ENCODE data around the gene CSF2. TPM values are rescaled to one million over a fixed set of nuclear protein-coding genes. Genes with fewer than 3 reads are reported as not detected.

Gene CSF2
- total RNA-seq, 4 donors from 2014 or later: not detected

- Histone ChIP-seq H3K9me3 (no peaks in the 10 kb centered on the region), H3K27me3 (no peaks in the 10 kb centered on the region), H3K4me1 (no peaks in the 10 kb centered on the region), H3K36me3 (no peaks in the 10 kb centered on the region), H3K27ac (no peak overlapping the region), H3K4me3 (no peak overlapping the region)
- TF ChIP-seq CTCF (IDR thresholded peaks at IDR 0.05): no peak
- no peak for TF ChIP-seq EP300 (IDR thresholded peaks at IDR 0.05; ENCODE audit: low read depth)
- no peak for TF ChIP-seq POLR2AphosphoS5 (IDR thresholded peaks at IDR 0.05)
- TF ChIP-seq POLR2A (IDR thresholded peaks at IDR 0.05): no peak
- WGBS, 2 donors (ENCODE audit: low coverage in 1 of 2): 93% methylated on average over 12 of the region's 12 CpGs; no CpG with 5 or more reads in 1 of the 2 donors
- DNase-seq: no peak
- in situ Hi-C loops (cut with MboI; ENCODE audit: low pct_ligation_motif_present in 1 of 4, low pct_unique_long_range_greater_than_20kb in 1 of 4, low sequenced_read_pairs in 3 of 4) (no loop called here), intact Hi-C loops (cut with DNase I; ENCODE audit: low total_unique reads) (no loop called here)
These were observed 24.0 kb upstream of the CSF2 start for GRCh38 chr5:132049559-132049958.

- Histone ChIP-seq H3K9me3 (no peaks in the 10 kb centered on the region), H3K27ac (no peak overlapping the region), H3K27me3 (no peaks in the 10 kb centered on the region), H3K4me3 (no peak overlapping the region), H3K36me3 (no peaks in the 10 kb centered on the region), H3K4me1 (no peaks in the 10 kb centered on the region)
- WGBS, 2 donors (ENCODE audit: low coverage in 1 of 2): 80% methylated on average over 5 of the region's 5 CpGs; no CpG with 5 or more reads in 1 of the 2 donors
- in situ Hi-C loops (cut with MboI; ENCODE audit: low pct_ligation_motif_present in 1 of 4, low pct_unique_long_range_greater_than_20kb in 1 of 4, low sequenced_read_pairs in 3 of 4) (no loop called here), intact Hi-C loops (cut with DNase I; ENCODE audit: low total_unique reads) (no loop called here)
- no peak for TF ChIP-seq CTCF (IDR thresholded peaks at IDR 0.05)
- no peak for TF ChIP-seq EP300 (IDR thresholded peaks at IDR 0.05; ENCODE audit: low read depth)
- no peak for TF ChIP-seq POLR2AphosphoS5 (IDR thresholded peaks at IDR 0.05)
- TF ChIP-seq POLR2A (IDR thresholded peaks at IDR 0.05): no peak
- peak; percentile 23 for DNase-seq
These were observed 23.5 kb upstream of the CSF2 start for GRCh38 chr5:132050136-132050535.

DNA sequence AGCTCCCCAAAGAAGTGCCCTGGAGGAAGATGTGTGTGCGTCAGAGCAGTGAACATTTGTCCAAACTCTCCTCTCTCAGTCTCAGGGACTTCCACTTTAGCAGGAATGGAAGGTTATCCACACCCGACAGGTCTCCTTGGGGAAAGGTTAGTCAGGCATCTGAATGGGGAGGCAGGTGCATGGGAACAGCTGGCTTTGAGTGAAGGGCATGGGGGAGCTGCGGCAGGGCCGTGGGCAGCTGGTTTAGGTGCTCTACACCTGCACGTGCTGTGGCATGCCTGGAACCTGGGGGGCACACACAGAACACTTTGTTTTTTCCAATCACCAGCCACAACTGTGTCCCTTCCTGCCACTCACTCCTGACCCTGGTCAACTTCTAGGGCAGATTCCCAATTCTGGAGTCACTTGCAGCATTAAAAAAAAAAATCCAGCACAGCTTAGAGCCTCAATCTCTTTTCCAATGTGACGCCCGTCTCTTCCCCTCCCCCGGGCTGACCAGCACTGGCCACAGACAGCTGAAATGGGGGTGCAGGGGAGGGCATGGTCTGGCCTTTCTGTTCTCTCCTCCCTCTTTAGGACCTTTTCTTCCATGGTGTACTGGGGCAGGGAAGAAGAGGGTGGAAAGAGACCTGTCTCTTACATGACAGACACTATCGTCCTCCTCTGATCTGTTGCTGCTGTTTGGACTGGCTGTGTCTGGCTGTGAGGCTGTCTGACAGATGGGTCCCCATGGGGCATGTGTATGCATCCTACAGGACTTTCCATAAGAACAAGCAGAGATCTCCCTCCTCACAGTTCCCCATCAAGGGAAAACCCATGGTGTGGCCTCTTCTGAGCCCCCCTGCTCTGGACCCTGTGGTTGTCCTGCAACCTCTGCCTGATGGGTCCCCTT lies 22.7 kb upstream of the CSF2 start:
- no peaks in the 10 kb centered on the region for H3K4me1 ChIP-seq
- 57 to 79% methylated on average over 1 to 9 of the region's 9 CpGs for WGBS, 2 donors (ENCODE audit: low coverage in 1 of 2)
- H3K36me3 ChIP-seq: no peaks in the 10 kb centered on the region
- H3K4me3 ChIP-seq: no peak overlapping the region
- no peaks in the 10 kb centered on the region for H3K27me3 ChIP-seq
- no peaks in the 10 kb centered on the region for H3K9me3 ChIP-seq
- intact Hi-C loops (cut with DNase I; ENCODE audit: low total_unique reads): no loop called here
- TF ChIP-seq POLR2AphosphoS5 (IDR thresholded peaks at IDR 0.05) (no peak), EP300 (IDR thresholded peaks at IDR 0.05; ENCODE audit: low read depth) (no peak), CTCF (IDR thresholded peaks at IDR 0.05) (no peak), POLR2A (IDR thresholded peaks at IDR 0.05) (no peak)
- DNase-seq: no peak
- no peak overlapping the region for H3K27ac ChIP-seq
- in situ Hi-C loops (cut with MboI; ENCODE audit: low pct_ligation_motif_present in 1 of 4, low pct_unique_long_range_greater_than_20kb in 1 of 4, low sequenced_read_pairs in 3 of 4): no loop called here

- WGBS, 2 donors (ENCODE audit: low coverage in 1 of 2): 76 to 86% methylated on average over 7 to 10 of the region's 10 CpGs
- Histone ChIP-seq H3K4me1 (no peaks in the 10 kb centered on the region), H3K27ac (no peak overlapping the region), H3K9me3 (no peaks in the 10 kb centered on the region), H3K27me3 (no peaks in the 10 kb centered on the region), H3K36me3 (no peaks in the 10 kb centered on the region), H3K4me3 (no peak overlapping the region)
- in situ Hi-C loops (cut with MboI; ENCODE audit: low pct_ligation_motif_present in 1 of 4, low pct_unique_long_range_greater_than_20kb in 1 of 4, low sequenced_read_pairs in 3 of 4) (no loop called here), intact Hi-C loops (cut with DNase I; ENCODE audit: low total_unique reads) (no loop called here)
- TF ChIP-seq POLR2AphosphoS5 (IDR thresholded peaks at IDR 0.05) (no peak), CTCF (IDR thresholded peaks at IDR 0.05) (no peak), POLR2A (IDR thresholded peaks at IDR 0.05) (no peak), EP300 (IDR thresholded peaks at IDR 0.05; ENCODE audit: low read depth) (no peak)
- DNase-seq: no peak
These were observed 21.1 kb upstream of the CSF2 start for GRCh38 chr5:132052520-132052919.

Measured in transverse colon (tissue), 4 donors.